HL-60 (cell line): ENCODE results near the gene C1orf210.

ENCODE experiments used
- DNase-seq, 2 experiments: peaks; one replicate each; pipeline ENCODE4 v3.0.0-alpha.2; 2010 to 2020; ENCODE audit warnings: low read depth in 1 of 2, low spot score in 1 of 2
- H3K27ac ChIP-seq: fragments of 250-450 bp; sonication (Bioruptor Pico); replicated peaks from 2 replicates; pipeline ENCODE4 v1.5.1; 2020; ENCODE audit warnings: mild to moderate bottlenecking, moderate library complexity
- H3K27me3 ChIP-seq: fragments of 250-450 bp; sonication (Bioruptor Pico); 2 replicates; pipeline ENCODE4 v1.5.1; 2021; ENCODE audit warnings: mild to moderate bottlenecking, moderate library complexity; ENCODE audit not compliant: insufficient read depth, poor library complexity, severe bottlenecking
- H3K4me3 ChIP-seq: replicated peaks from 2 replicates; pipeline ENCODE4 v1.5.1; 2011; ENCODE audit warnings: mild to moderate bottlenecking, control low read depth, low read length; ENCODE audit not compliant: insufficient read depth
- GABPA ChIP-seq: IDR thresholded peaks from 2 replicates; pipeline ENCODE4 v1.6.1; 2012; ENCODE audit warnings: low read depth
- POLR2AphosphoS5 ChIP-seq: IDR thresholded peaks from 2 replicates; pipeline ENCODE4 v1.6.1; 2012; ENCODE audit warnings: low read depth
- SPI1 ChIP-seq: IDR thresholded peaks from 2 replicates; pipeline ENCODE4 v1.6.1; 2012; ENCODE audit warnings: low read depth, mild to moderate bottlenecking, borderline replicate concordance
- TF ChIP-seq, protein P1 (sequence below): IDR thresholded peaks from one replicate; pipeline ENCODE4 v1.5.1; 2011; ENCODE audit warnings: low read length, control low read depth, inconsistent platforms; ENCODE audit not compliant: insufficient read depth
- TF ChIP-seq, protein P2 (sequence below): IDR thresholded peaks from 2 replicates; pipeline ENCODE4 v1.6.1; 2012; ENCODE audit warnings: low read depth; ENCODE audit not compliant: insufficient replicate concordance

C1orf210 gene

GRCh38 chr1:43312663-43313515, 27.5 kb upstream of the C1orf210 start:
- DNase-seq = no peak
- TF ChIP-seq, protein P1, sequence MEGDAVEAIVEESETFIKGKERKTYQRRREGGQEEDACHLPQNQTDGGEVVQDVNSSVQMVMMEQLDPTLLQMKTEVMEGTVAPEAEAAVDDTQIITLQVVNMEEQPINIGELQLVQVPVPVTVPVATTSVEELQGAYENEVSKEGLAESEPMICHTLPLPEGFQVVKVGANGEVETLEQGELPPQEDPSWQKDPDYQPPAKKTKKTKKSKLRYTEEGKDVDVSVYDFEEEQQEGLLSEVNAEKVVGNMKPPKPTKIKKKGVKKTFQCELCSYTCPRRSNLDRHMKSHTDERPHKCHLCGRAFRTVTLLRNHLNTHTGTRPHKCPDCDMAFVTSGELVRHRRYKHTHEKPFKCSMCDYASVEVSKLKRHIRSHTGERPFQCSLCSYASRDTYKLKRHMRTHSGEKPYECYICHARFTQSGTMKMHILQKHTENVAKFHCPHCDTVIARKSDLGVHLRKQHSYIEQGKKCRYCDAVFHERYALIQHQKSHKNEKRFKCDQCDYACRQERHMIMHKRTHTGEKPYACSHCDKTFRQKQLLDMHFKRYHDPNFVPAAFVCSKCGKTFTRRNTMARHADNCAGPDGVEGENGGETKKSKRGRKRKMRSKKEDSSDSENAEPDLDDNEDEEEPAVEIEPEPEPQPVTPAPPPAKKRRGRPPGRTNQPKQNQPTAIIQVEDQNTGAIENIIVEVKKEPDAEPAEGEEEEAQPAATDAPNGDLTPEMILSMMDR = no peak
- TF ChIP-seq POLR2AphosphoS5 (no peak), GABPA (no peak), SPI1 (no peak)
- TF ChIP-seq, protein P2, sequence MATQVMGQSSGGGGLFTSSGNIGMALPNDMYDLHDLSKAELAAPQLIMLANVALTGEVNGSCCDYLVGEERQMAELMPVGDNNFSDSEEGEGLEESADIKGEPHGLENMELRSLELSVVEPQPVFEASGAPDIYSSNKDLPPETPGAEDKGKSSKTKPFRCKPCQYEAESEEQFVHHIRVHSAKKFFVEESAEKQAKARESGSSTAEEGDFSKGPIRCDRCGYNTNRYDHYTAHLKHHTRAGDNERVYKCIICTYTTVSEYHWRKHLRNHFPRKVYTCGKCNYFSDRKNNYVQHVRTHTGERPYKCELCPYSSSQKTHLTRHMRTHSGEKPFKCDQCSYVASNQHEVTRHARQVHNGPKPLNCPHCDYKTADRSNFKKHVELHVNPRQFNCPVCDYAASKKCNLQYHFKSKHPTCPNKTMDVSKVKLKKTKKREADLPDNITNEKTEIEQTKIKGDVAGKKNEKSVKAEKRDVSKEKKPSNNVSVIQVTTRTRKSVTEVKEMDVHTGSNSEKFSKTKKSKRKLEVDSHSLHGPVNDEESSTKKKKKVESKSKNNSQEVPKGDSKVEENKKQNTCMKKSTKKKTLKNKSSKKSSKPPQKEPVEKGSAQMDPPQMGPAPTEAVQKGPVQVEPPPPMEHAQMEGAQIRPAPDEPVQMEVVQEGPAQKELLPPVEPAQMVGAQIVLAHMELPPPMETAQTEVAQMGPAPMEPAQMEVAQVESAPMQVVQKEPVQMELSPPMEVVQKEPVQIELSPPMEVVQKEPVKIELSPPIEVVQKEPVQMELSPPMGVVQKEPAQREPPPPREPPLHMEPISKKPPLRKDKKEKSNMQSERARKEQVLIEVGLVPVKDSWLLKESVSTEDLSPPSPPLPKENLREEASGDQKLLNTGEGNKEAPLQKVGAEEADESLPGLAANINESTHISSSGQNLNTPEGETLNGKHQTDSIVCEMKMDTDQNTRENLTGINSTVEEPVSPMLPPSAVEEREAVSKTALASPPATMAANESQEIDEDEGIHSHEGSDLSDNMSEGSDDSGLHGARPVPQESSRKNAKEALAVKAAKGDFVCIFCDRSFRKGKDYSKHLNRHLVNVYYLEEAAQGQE = no peak

GRCh38 chr1:43312212-43312623, 26.8 kb upstream of the C1orf210 start:
- DNase-seq = no peak
- Histone ChIP-seq H3K27me3 (no peaks in the 10 kb centered on the region), H3K27ac (no peak overlapping the region), H3K4me3 (no peak overlapping the region)
- TF ChIP-seq GABPA (no peak), SPI1 (no peak), POLR2AphosphoS5 (no peak)
- TF ChIP-seq, protein P2 = no peak
- TF ChIP-seq, protein P1 = no peak

More at GRCh38 chr1:43312663-43313515, 27.5 kb upstream of the C1orf210 start:
- H3K27ac ChIP-seq = no peak overlapping the region
- H3K27me3 ChIP-seq = no peaks in the 10 kb centered on the region
- H3K4me3 ChIP-seq = no peak overlapping the region

DNA sequence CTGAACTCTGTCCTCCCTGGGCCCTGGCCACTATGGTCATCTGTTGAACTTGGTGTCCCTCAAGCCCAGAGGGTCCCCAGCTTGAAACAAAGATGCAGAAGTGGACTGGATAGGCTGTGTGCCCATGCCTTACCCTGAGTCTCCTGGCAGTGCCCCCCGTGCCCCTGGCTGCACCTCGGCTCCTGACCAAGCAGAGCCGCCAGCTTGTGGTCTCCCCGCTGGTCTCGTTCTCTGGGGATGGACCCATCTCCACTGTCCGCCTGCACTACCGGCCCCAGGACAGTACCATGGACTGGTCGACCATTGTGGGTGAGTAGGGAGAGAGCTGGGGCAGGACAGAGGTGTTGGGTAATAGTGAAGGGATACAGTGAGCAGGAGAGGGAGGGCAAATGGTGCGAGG, 26.1 kb upstream of the C1orf210 start:
- no peak for DNase-seq
- H3K27me3 ChIP-seq = no peaks in the 10 kb centered on the region
- H3K4me3 ChIP-seq = no peak overlapping the region
- no peak overlapping the region for H3K27ac ChIP-seq
- TF ChIP-seq GABPA = no peak
- no peak for TF ChIP-seq SPI1
- TF ChIP-seq, protein P2 = no peak
- TF ChIP-seq POLR2AphosphoS5 = no peak
- TF ChIP-seq, protein P1 = no peak
